Stimulated activated CD4-positive, alpha-beta T cell treated with anti-CD3 and anti-CD28 coated beads, Interleukin-4, amount 100 ng/mL, for 1 hour (primary cell): ENCODE measurements around the gene MPC1.

Experiments
- DNase-seq: peaks from one replicate; pipeline ENCODE4 v3.0.0-alpha.2; 2020

Gene MPC1

GRCh38 chr6:166382933-166383801 lies at the start of gene MPC1:
Gene MPC1, minus strand, starts transcription at chr6:166382940. Its CDS starts 64 bp downstream, at chr6:166382876.
- DNase-seq = peak; percentile 95

GRCh38 chr6:166430269-166430668 lies 47.5 kb upstream of the MPC1 start:
- no peak for DNase-seq

- no peak for DNase-seq
Measured at GRCh38 chr6:166424431-166424830, 41.7 kb upstream of the MPC1 start.

- no peak for DNase-seq
Measured at GRCh38 chr6:166423781-166424180, 41.0 kb upstream of the MPC1 start.

GRCh38 chr6:166423051-166423745 lies 40.5 kb upstream of the MPC1 start:
- no peak for DNase-seq

- DNase-seq = no peak
Measured at GRCh38 chr6:166422201-166422940, 39.6 kb upstream of the MPC1 start.

- DNase-seq = no peak
Measured at GRCh38 chr6:166420351-166420750, 37.6 kb upstream of the MPC1 start.

- DNase-seq = no peak
Measured at GRCh38 chr6:166419717-166420116, 37.0 kb upstream of the MPC1 start.

- peak; percentile 41 for DNase-seq
Measured at GRCh38 chr6:166419286-166419685, 36.5 kb upstream of the MPC1 start.

- DNase-seq = no peak
Measured at GRCh38 chr6:166418691-166419143, 36.0 kb upstream of the MPC1 start.

- no peak for DNase-seq
Measured at GRCh38 chr6:166417285-166417691, 34.5 kb upstream of the MPC1 start.

- no peak for DNase-seq
Measured at GRCh38 chr6:166415833-166416347, 33.1 kb upstream of the MPC1 start.

- DNase-seq = no peak
Measured at GRCh38 chr6:166415306-166415705, 32.6 kb upstream of the MPC1 start.

GRCh38 chr6:166413491-166413951 lies 30.8 kb upstream of the MPC1 start:
- no peak for DNase-seq

- DNase-seq = no peak
Measured at GRCh38 chr6:166412911-166413384, 30.2 kb upstream of the MPC1 start.

- DNase-seq = no peak
Measured at GRCh38 chr6:166412156-166412910, 29.6 kb upstream of the MPC1 start.

- peak; percentile 20 for DNase-seq
Measured at GRCh38 chr6:166411721-166412151, 29.0 kb upstream of the MPC1 start.

GRCh38 chr6:166411271-166411670 lies 28.5 kb upstream of the MPC1 start:
- no peak for DNase-seq

- DNase-seq = no peak
Measured at GRCh38 chr6:166410426-166410935, 27.7 kb upstream of the MPC1 start.

- no peak for DNase-seq
Measured at GRCh38 chr6:166408936-166409755, 26.4 kb upstream of the MPC1 start.

- DNase-seq = no peak
Measured at GRCh38 chr6:166406197-166406596, 23.5 kb upstream of the MPC1 start.
